ENCODE data around the gene RCAN3.

DNA sequence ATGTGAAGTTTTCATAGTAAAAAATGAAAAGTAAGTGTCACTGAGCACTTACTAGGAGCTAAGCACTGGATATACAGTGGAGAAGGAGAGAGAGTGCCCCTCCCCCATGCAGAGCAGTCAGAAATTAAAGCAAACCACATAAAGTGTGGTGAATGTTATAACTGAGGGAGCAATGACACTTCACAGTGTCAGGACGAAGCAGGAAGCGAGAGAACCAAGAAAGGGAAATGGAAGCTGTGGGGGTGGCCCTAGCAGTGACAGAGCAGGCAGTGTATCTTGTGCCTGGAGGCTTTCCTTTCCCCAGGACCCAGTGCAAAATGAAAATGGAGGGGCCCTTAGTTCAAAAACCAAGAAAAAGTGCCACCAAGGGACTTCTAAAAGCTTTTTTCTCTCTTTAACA, 21.5 kb upstream of the RCAN3 start:
- TF ChIP-seq EZH2 (IDR thresholded peaks at IDR 0.05) = no peak
- TF ChIP-seq POLR2AphosphoS5 (IDR thresholded peaks at IDR 0.05; ENCODE audit: borderline replicate concordance, low read depth, low read length) = no peak
- TF ChIP-seq FOXP2 (optimal IDR thresholded peaks at IDR 0.05; ENCODE audit: control extremely low read depth, extremely low read length, insufficient read depth) = no peak

Measured in SK-N-MC (cell line).